CD4-positive, alpha-beta T cell treated with Interleukin-2 at 100 ng/mL for 4 hours (primary cell): Measurements from ENCODE around the gene FFAR3.

Experiments used
- DNase-seq: peaks from one replicate; pipeline ENCODE4 v3.0.0-alpha.2; 2020; ENCODE audit warnings: low spot score

FFAR3 gene

DNA sequence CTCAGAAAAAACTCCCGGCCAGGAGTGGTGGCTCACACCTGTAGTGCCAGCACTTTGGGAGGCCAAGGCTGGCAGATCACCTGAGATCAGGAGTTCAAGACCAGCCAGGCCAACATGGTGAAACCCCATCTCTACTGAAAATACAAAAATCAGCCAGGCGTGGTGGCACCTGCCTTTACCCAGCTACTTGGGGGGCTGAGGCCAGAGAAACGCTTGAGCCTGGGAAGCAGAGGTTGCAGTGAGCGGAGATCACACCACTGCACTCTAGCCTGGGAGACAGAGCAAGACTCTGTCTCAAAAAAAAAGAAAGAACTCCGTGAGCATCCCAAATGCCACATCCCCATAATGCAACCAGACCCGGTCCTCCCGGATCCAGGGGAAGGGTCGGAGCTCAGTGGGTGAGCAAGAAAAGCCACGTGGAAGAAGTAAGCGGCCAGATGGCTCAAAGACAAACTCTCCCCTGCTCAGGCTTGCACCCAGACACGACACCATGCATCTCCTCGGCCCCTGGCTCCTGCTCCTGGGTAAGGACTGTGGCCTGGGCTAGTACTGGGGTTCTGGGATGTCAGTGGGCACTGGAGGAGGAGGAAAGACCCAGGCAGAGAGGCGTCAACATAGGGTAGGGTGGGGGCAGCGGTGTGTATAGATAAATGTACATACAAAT, 26.6 kb upstream of the FFAR3 start:
- DNase-seq = no peak

DNA sequence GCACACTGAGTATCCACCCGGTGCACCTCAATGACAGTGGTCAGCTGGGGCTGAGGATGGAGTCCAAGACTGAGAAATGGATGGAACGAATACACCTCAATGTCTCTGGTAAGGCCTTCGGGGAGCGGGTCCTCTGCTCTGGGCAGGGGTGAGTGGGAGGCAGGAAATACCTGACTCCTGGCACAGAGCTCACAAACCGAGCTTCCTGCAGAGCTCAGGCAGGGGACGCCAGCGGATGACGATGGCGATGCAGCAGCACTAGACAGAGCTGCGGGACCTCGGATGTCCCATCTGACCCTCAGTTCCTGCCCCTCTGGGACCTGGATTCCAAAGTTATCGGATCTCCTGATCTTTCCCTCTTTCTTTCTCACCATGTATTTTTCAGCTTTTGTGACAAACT, 25.4 kb upstream of the FFAR3 start:
- DNase-seq = no peak

DNA sequence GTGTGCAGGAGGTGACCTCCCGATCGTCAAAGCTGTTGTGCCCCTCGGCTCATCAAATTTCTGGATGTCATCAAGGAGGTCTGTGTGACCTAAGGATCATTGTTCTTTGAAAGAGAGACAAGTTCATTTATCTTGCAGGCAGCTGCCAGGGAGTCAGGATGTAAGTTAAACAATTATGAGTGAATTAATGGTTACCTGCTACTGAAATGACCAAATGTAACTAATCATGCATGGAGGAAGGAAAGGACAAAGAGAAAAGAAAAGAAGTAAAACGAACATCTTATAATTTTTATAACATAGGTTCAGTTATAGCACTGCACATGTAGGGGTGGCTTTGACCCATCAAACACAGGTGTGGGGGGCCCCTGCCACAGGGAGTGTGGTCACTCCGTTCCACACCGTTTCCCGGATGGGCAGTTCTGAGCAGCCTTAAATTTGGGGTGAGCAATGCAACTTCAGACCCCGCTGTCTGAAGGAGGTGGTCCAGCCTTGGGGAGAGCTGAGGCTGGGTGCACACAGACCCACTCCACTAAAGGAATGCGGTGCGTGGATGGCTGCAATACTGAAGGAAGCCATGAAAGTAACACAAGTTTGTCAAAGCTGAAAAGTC, 24.0 kb upstream of the FFAR3 start:
- no peak for DNase-seq

DNA sequence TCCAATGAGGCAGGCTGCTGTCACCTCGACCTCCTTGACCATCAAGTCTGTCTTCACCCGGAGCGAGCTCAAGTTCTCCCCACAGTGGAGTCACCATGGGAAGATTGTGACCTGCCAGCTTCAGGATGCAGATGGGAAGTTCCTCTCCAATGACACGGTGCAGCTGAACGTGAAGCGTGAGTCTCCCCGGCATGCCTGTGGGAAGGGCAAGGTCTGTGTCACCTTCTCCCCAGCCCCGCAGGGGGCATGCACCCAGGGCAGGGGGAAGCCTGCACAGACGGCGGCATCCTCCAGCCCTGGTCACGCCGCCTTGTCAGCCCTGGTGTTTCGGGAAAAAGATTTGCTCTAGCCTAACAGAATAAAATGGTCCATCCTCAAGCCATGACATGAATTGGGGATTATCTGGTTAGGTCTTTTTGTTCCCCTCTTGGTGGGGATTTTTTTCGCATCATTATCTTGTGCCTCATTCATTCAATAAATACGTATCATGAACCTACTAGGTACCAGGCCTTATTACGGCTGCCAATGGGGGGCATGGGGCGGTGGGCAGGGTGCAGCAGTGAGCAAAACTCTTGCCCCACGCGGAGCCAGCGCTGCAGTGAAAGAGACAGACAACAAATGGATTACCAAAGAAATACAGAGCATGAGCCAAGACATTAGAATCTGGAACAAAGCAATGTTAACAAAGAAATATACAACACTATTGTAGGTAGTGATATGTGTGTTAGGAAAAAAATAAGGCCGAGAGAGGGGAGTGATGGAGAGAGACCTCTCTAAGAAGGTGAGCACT, 21.9 kb upstream of the FFAR3 start:
- DNase-seq = no peak

DNA sequence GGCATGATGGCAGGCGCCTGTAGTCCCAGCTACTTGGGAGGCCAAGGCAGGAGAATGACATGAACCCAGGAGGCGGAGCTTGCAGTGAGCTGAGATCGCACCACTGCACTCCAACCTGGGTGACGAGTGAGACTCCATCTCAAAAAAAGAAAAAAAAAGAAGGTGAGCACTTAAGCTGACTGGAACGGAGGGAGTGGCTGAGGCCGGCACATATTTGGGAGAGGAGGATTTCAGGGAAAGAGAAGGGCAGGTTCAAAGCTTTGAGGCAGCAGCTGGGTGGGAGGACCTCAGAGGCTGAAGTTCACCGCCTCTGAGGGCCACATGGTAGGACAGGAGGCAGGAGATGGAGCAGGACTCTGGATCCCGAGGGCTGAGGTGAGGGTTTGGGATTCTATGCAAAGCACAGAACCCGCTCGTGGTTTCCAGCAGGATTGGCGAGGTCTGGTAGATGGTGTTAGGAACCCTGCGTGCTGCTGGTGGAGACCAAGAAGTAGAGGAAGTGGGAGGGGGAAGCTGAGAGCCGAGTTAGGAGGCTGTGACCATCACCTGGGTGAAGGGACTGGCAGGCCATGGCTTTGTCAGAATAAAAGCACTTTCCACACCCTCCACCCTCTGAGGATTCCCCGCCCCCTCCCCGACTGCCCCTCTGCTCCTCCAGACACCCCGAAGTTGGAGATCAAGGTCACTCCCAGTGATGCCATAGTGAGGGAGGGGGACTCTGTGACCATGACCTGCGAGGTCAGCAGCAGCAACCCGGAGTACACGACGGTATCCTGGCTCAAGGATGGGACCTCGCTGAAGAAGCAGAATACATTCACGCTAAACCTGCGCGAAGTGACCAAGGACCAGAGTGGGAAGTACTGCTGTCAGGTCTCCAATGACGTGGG, 20.9 kb upstream of the FFAR3 start:
- DNase-seq = no peak

DNA sequence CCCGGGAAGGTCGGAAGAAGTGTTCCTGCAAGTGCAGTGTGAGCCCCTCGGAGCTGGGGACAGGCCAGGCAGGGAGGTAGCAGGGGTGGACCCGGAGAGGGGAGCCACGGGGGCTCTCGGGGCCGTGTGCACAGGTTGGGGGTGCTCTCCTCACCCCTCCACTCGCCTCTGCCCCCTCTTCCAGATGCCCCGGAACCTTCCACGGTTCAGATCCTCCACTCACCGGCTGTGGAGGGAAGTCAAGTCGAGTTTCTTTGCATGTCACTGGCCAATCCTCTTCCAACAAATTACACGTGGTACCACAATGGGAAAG, 20.3 kb upstream of the FFAR3 start:
- no peak for DNase-seq

DNA sequence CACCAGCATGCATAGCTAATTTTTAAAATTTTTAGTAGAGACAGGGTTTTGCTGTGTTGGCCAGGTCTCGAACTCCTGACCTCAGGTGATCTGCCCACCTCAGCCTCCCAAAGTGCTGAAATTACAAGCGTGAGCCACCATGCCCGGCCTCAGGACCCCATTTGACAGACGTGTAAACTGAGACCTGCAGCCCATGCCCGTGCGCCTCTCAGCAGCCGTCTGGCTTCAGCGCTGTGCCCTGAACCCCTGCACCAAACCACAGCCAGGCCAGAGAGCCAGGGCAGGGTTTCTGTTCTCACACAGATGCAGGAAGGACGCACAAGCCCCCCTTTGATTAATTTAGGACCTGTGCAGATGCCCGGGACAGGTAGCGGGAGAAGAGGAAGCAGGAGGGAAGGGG, 17.8 kb upstream of the FFAR3 start:
- DNase-seq = no peak

DNA sequence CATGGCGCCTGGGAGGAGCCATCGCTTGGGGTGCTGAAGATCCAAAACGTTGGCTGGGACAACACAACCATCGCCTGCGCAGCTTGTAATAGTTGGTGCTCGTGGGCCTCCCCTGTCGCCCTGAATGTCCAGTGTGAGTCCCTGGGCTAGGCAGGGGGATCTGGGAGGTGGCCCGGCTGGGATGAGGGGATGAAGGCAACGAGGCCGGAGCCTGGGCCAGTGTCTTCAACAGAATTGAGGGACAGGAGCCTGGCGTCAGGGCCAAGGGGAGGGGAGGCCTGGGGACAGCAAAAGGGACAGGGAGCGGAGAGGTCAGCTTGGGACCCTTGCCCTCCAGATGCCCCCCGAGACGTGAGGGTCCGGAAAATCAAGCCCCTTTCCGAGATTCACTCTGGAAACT, 17.3 kb upstream of the FFAR3 start:
- DNase-seq = no peak

DNA sequence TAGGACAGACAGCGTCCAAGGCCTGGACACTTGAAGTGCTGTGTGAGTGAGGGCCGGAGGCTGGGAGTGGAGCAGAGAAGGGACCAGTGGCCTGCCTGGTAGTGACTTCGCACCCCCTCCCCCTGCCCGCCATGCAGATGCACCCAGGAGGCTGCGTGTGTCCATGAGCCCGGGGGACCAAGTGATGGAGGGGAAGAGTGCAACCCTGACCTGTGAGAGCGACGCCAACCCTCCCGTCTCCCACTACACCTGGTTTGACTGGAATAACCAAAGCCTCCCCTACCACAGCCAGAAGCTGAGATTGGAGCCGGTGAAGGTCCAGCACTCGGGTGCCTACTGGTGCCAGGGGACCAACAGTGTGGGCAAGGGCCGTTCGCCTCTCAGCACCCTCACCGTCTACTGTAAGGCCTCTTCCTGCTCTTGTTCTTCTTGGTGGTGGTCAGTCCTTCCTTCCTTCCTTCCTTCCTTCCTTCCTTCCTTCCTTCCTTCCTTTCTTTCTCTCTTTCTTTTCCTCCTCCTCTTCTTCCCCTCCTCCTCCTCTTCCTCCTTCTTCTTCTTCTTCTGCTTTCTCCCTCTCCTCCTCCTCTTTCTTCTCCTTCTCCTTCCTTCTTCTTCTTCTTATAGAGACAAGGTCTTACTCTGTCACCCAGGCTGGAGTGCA, 16.6 kb upstream of the FFAR3 start:
- DNase-seq = no peak

DNA sequence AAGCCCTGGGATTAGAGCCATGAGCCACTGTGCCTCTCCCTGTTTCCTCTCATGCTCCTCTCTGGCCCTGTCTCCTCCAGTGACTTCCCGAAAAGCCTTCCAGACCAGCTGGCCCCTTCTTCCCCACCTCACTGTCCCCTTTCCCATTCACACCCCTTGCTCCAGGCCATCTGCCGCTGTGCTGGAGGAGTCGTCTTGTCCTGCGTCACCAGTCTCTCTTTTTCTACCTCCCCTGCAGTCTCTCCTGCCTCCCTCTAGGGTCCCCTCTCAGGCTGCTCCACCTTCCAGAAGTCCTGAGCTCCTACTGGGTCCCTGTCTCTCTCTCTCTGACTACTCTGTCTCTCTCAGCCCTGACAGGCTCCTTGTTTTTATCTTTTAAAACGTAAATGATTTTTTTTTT, 15.8 kb upstream of the FFAR3 start:
- DNase-seq = no peak

DNA sequence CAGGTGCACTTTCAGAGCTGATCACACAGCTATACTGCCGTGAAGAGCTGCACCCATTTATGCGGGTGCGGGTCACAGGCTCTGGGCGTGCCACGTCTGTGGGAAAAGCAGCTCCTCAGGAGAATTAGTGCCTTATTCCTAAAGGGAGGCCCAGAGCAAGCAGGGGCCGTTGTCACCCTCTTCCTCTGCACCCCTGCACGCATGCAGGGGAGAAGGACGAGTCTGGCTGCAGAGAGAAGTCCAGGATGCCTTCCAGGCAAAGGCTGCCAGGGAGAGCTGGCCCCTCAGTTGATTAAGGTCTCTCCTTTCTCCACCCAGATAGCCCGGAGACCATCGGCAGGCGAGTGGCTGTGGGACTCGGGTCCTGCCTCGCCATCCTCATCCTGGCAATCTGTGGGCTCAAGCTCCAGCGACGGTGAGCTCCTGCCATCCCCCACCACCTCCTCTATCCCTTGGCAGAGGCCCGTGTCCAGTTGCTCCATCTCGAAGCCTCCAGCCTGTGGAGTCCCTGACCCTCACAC, 13.7 kb upstream of the FFAR3 start:
- no peak for DNase-seq

DNA sequence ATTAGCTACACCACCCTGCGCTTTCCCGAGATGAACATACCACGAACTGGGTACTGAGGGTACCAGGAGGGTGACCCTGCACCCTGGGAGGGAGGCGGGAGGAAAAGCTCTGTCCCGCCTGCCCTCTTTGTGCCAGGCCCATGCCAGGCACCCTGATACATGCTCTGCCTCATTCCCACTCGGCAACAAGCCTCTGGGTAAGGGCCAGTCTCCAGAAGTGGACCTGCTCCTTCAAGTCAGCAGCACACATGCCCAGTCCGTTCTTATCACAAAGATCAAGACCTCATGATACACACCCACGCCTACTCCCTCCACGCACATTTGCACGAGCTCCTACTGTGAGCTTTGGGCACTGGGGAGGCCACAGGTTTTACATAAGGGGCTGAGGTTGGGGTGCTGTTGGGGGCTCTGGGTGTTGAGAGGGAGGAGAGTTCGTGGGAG, 12.6 kb upstream of the FFAR3 start:
- DNase-seq = no peak

DNA sequence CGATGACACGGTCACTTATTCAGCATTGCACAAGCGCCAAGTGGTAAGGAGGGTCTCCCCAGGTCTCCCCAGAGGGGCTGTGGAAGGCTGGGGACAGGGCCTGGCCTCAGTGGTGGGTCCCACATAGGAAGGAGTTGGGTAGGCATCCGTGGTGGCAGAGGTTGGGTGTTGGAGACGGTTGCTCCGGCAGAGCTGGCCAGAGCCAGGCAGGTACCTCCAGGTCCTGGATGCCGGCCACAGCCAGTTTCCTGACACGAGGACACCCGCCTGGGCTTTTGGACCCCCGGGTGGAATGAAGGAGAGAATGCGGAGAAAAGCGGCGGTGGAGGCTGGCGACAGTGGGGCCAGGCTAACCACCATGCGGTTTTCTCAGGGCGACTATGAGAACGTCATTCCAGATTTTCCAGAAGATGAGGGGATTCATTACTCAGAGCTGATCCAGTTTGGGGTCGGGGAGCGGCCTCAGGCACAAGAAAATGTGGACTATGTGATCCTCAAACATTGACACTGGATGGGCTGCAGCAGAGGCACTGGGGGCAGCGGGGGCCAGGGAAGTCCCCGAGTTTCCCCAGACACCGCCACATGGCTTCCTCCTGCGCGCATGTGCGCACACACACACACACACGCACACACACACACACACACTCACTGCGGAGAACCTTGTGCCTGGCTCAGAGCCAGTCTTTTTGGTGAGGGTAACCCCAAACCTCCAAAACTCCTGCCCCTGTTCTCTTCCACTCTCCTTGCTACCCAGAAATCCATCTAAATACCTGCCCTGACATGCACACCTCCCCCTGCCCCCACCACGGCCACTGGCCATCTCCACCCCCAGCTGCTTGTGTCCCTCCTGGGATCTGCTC, 11.8 kb upstream of the FFAR3 start:
- peak; percentile 77 for DNase-seq

DNA sequence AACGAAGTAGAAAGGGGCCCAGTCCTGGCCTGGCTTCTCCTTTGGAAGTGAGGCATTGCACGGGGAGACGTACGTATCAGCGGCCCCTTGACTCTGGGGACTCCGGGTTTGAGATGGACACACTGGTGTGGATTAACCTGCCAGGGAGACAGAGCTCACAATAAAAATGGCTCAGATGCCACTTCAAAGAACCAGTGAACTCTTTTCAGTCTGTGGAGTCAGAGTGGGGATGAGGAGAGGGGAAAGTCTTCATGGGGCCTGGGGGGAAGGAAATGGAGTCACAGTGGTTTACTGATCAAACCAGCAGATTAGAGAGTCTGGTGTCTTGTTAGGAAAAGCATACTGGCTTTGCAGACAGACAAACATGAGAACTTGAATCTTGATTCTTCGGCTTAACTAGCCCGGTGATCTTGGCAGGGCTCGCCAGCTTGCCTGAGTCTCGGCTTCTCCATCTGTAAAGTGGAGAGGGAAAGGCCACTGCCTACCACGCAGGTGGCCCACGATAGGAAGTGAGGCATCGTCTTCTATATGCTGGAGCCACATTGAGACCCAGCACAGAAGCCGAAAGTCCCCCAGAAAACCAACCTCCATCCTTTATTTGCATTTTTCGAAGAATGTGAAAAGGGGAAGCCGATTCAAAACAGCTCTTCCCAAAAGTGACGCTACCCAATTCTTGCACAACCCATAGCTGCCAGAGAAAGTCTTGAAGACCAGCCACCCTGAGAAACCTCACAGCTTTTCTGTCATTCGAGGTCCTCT, 10.9 kb upstream of the FFAR3 start, which contains the start of gene FFAR1:
Gene FFAR1 (plus strand): TSS at position 732 of the 759 bp plus-strand sequence. CDS start 3,650 bp downstream, outside the sequence.
- peak; percentile 66 for DNase-seq

DNA sequence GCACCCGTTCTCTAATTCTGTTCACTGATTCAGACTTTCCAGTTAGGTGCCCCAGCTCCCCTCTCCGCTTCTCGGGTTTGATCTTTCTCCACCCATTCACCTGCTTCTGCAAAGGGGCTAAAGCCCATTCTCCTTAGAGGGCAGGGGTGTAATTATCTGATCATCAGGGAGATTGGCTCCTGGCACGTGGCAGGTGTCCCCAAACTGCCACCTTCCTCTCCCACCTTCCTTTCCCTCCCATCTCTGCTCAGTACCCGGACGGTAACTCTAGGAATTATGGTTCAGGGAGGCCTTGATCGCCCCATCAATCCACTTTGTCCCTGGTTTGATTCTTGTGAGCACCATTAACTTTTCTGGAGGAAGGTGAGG, 10.3 kb upstream of the FFAR3 start:
- DNase-seq = no peak

DNA sequence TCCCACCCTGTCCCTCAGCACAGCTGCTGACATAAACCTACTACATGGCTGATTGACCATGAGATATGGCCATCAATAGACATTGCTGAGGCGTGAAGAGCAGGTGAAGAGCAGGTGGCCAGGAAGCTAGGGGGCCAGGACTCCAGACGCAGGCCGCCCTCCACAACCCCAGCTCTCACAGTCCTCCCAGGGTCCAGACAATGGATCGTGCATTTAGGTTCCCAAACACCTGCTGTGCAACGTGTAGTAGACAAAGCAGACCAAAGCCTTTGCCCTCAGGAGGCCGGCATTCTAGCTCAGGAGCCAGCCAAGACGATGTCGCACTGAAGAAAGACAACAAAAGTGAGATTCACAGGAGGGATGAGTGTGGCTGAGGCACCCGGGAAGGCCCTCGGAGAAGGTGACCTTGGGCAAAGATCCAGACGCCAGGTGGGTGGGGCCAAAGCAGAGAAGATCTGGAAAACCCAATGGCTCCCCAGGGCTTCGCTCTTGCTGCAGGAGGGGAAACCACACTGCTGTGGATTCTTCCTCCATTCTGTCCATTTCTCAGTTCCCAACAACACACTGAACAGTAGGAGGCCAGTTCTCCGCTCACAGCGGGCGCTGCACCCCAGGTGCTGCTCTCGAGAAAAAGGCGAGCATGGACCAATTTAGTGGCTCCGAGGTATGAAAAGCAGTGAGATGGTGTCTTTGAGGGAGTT, 9.2 kb upstream of the FFAR3 start:
- DNase-seq = no peak

DNA sequence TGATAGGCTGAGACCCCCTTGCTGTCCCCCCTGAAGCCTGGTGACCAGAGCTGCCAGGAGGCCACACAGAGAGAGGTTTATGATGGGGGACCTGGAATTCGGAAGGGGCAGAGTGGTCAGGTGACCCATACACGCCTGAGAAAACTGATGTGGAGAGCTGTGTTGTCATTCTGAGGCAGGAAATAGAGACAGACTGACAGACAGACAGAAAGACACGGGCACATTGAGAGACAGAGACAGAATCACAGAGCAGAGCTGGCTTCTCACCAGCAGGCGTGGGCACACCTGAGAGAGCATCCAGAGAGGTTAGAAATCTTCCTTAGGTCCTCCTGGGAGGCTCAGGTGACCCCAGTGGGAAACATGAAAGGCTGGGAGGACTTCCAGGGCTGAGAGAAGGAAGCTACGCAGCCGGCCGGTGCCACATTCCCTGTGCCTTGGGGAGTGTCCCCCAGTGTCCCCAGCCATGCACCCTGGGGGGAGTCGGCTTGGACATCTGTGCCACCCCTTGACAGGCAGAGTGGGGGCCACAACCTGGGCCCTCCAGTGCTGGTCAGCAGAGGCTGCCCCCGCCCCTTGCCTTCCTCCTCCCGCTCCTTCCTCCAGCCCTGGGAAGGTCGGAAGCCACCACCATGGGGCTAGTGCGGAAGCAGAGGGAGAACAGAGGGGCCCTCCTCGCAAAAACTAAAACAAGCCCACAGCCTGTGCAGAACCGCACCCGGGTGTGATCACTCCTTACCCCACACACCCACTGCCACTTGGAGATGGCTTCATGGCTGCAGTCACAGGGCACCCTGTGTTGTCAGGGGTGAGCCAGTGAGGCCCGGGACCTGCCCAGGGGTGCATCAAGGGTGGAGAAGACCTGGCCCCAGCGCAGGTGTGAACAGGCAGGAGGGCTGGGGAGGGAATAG, 8.4 kb upstream of the FFAR3 start:
- no peak for DNase-seq

DNA sequence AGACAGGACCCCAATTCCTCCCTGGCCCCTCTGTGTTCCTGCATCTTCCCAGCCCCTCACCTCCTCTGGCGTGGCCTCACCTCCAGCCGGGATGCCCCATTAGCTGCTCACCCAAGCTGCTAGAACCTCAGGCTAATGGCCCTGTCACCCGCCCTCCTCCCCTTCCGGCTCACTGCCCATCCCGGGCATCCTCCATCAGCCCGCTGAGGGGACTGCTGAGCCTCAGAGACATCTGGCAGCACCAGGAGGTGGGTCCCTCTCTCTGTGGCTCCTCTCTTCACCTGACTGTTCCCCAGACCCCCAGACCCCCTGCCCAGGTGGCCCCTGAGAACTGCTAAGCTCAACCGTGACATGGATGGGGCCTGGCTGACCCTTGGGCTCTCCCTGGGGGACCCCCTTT, 7.7 kb upstream of the FFAR3 start:
- no peak for DNase-seq
